22Rv1 (cell line): ENCODE data around the gene CD59.

Source experiments
- H3K27ac ChIP-seq: fragments of 450-650 bp; 2 replicates; pipeline ENCODE4 v1.5.1; 2017
- ZFX ChIP-seq: fragments of 450-650 bp; IDR thresholded peaks from 2 replicates; pipeline ENCODE4 v1.6.1; 2017; ENCODE audit warnings: antibody characterized with exemption, borderline replicate concordance
- TF ChIP-seq, protein P1 (sequence below): fragments of 450-650 bp; IDR thresholded peaks from 2 replicates; pipeline ENCODE4 v1.5.1; 2017; ENCODE audit warnings: mild to moderate bottlenecking

CD59 gene

DNA sequence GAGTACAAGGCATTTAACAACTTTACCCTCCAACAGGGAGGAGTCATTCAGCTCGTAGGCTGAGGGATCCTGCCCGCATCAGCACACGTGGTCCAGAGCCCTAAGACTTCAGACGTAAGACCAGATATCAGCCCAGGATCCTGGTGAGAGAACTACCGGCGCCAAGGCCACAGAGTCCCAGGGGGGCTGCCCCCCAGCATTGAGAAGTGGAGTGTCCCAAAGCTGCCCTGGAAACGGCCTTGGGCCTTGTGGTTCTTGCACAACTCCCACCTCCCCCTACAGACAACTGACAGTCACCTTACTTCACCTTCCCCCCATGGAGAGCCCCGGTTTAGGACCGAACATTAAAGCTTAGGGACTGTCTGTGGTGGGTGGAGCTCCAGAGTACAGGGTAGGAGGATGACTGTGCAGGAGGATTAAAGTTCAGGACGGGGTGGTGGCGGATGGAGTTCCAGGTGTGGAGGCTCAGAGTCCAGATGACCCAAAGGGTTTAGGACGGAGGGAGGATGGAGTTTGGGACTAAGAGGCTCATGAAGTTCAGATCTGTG is 36.6 kb downstream of the CD59 start:
- H3K27ac ChIP-seq = no peak overlapping the region
- TF ChIP-seq, protein P1, sequence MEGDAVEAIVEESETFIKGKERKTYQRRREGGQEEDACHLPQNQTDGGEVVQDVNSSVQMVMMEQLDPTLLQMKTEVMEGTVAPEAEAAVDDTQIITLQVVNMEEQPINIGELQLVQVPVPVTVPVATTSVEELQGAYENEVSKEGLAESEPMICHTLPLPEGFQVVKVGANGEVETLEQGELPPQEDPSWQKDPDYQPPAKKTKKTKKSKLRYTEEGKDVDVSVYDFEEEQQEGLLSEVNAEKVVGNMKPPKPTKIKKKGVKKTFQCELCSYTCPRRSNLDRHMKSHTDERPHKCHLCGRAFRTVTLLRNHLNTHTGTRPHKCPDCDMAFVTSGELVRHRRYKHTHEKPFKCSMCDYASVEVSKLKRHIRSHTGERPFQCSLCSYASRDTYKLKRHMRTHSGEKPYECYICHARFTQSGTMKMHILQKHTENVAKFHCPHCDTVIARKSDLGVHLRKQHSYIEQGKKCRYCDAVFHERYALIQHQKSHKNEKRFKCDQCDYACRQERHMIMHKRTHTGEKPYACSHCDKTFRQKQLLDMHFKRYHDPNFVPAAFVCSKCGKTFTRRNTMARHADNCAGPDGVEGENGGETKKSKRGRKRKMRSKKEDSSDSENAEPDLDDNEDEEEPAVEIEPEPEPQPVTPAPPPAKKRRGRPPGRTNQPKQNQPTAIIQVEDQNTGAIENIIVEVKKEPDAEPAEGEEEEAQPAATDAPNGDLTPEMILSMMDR = no peak
- TF ChIP-seq ZFX = no peak

DNA sequence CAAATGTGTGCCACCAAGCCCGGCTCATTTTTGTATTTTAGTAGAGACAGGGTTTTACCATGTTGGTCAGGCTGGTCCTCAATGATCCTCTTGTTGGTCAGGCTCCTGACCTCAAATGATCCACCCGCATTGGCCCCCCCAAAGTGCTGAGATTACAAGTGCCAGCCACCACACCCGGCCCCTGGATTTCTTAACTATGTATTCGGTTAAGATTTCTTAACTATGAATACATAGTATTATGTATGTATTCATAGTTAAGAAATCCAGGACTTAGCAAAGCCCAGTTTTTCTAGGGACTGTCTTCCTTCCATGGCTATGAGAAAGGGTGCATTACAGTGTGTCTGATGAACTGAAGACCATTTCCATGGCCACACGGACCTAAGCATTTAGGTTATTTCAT is 37.3 kb downstream of the CD59 start:
- TF ChIP-seq, protein P1 = no peak
- TF ChIP-seq ZFX = no peak
- no peak overlapping the region for H3K27ac ChIP-seq

DNA sequence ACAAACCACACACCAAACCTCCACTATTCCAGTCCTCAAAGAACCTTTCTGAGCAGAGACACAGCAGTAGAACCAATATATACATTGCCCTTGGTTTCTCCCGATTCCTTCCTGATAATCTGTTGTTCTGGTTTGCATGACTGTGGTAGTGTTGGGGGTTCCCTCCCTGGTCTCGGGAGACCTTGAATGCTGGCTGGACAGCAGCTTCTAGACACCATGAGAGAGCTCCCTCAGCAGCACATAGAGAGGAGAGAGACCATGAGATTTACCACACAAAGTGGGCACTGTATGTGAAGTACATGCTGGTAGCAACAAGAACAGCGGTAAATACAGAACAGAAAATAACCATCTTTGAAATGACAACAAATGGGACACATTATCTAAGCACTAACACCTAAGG is 38.2 kb downstream of the CD59 start:
- H3K27ac ChIP-seq = no peak overlapping the region
- TF ChIP-seq, protein P1 = no peak
- TF ChIP-seq ZFX = no peak

DNA sequence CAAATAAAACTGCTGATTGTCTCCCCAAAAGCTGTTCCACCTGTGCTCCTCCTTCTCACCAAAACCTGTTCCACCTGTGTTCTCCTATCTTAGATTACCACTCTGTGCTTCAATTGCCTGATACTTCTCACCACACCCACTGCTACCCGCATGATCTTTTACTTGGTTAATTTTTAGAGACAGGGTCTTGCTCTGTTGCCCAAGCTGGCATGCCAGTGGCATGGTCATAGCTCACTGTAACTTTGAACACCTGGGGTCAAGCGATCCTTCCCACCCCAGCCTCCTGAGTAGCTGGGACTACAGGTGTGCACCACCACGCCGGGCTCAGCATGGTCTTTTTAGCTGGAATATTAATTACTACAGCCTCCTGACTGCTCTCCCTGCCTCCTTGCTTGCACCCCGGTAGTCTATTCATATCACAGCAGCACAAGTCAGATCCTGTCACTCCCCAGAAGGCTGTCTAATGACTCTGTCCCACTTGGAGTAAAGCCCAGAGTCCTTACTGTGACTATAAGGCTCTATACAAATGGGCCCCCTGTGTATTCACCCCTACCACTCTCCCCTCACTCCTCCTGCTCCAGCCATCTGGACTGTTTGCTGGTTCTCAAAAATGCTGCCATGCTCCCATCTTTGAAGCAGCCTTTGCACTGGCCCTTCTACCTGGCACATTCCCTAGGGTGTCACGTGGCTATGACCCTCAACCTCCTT is 39.1 kb downstream of the CD59 start:
- no peak overlapping the region for H3K27ac ChIP-seq

DNA sequence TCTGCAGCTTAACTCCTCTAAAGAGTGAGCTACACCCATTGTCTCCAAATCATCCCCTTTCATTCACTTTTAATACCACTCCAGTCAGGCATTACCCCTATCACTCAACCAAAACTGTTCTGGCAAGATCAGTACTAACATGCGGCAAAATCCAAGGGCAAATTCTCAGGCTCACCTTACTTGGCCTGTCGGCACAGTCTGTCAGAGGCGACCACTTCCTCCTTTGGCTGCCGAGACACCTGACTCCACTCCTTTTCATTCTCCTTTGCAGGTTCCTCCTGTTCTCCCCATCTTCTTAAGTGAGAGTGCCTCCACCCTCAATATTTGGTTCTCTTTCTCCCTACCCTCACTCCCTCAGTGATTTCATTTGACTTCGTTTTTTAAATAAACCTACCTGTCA is 39.8 kb downstream of the CD59 start:
- TF ChIP-seq, protein P1 = no peak
- no peak for TF ChIP-seq ZFX
- H3K27ac ChIP-seq = no peak overlapping the region

More for the DNA sequence above, 39.1 kb downstream of the CD59 start:
- no peak for TF ChIP-seq ZFX
- TF ChIP-seq, protein P1 = no peak

DNA sequence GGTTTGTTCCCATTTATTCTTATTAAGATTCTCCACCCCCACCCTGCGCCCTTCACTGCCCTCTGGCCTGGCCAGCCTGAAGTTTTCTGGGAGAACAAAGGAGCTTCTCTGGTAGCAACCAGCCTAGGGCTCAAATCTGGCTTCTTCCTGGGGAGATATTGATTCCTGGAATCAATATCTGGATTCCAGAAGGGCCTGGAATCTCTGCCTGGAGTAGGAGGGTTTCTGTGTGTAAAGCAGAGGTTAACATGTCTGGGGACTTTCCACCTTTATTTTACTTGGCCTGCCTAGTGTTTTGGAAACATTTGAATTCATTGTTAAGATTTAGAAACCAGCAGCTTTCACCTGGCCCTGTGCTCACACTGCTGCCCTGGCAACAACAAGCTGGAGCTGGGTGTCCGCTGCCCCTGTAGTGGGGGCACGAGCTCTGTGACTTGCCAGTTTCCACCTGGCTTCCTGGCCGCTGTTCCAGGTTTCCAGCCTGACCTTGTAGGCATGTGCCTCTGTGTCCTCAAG is 41.1 kb downstream of the CD59 start:
- no peak for TF ChIP-seq ZFX
- TF ChIP-seq, protein P1 = no peak
- no peak overlapping the region for H3K27ac ChIP-seq
